ENCODE data around the gene FLAD1. TPM values are rescaled to one million over a fixed set of nuclear protein-coding genes. Genes with fewer than 3 reads are reported as not detected.
A peak's percentile ranks its signal among the peaks of the same experiment; 100 is the strongest.

FLAD1 gene
- total and polyA plus RNA-seq, 2 donors (not counting 3 experiments of a cell fraction or from before 2014, with no cell fraction given), result 42.2 to 59.1 TPM

GRCh38 chr1:154936555-154937084 is 46.5 kb upstream of the FLAD1 start, which contains the start of gene PMVK:
Gene PMVK (minus strand): TSS chr1:154936719. CDS start chr1:154936685, 34 bp downstream.
- peak; percentile 99 for FAIRE-seq
- Histone ChIP-seq H3K4me3 (replicated peaks in 1 of 3; ENCODE audit: insufficient read depth in 1 of 3, low read depth in 1 of 3, low read length in 3 of 3) (peak within 1 kb of the TSS; percentile 26 to 79 (median 55)), H3K4me2 (ENCODE audit: insufficient read depth, low read length) (peak within 1 kb of the TSS; percentile 74), H3K27ac (ENCODE audit: insufficient read depth, low read depth, low read length) (peak within 1 kb of the TSS; percentile 92), H3K9ac (replicated peaks; ENCODE audit: extremely low read depth, insufficient read depth, low read length) (peak within 1 kb of the TSS; percentile 89), H2AFZ (ENCODE audit: low read depth, low read length) (peak within 1 kb of the TSS; percentile 76), H3K9me1 (replicated peaks; ENCODE audit: control insufficient read depth, extremely low read depth, insufficient read depth, low read length) (no peaks in the 10 kb centered on the region), H3K9me3 (replicated peaks; ENCODE audit: control insufficient read depth, insufficient read depth, low read length) (no peaks in the 10 kb centered on the region), H3K36me3 (ENCODE audit: control insufficient read depth in 2 of 2, extremely low read depth in 1 of 2, insufficient read depth in 2 of 2, low read length in 2 of 2) (no peaks in the 10 kb centered on the region), H3K27me3 (ENCODE audit: control insufficient read depth in 2 of 2, insufficient read depth in 2 of 2, low read length in 2 of 2) (no peaks in the 10 kb centered on the region), H3K4me1 (ENCODE audit: control insufficient read depth, extremely low read depth, insufficient read depth, low read length) (peaks cover 8% of the 10 kb centered on the region), H3K79me2 (ENCODE audit: control insufficient read depth, insufficient read depth, low read length) (no peaks in the 10 kb centered on the region), H4K20me1 (replicated peaks; ENCODE audit: control insufficient read depth, extremely low read depth, insufficient read depth, low read length) (no peaks in the 10 kb centered on the region)
- DNase-seq (ENCODE audit: low read depth, low spot score), result peak; percentile 94
- ChIA-PET CTCF (interaction anchor here (0.6 to 2.6 kb wide), 26 partner anchors 9 to 377 kb away, joined by 3 to 18 read pairs (median 4); partner anchors contain the start of genes ADAM15, FLAD1, LENEP and PBXIP1), POLR2A (interaction anchor here (0.5 to 0.9 kb wide), 3 partner anchors 19 to 51 kb away, joined by 3 to 6 read pairs (median 3); partner anchors contain the start of gene PBXIP1)
- dilution Hi-C loops (cut with MboI; ENCODE audit: extremely low pct_ligation_motif_present, low sequenced_read_pairs), result no loop called here
- no peak for TF ChIP-seq JUN (IDR thresholded peaks at IDR 0.05; ENCODE audit: borderline replicate concordance, insufficient read depth, insufficient read length, low read depth)
- TF ChIP-seq MYC (IDR thresholded peaks at IDR 0.05; ENCODE audit: low read depth, low read length), result no peak
- peak; percentile 73 for TF ChIP-seq POLR2A (IDR thresholded peaks at IDR 0.05; ENCODE audit: low read depth, low read length)
- TF ChIP-seq FOS (IDR thresholded peaks at IDR 0.05; ENCODE audit: borderline replicate concordance, insufficient read depth, low read length), result no peak
- TF ChIP-seq CTCF (IDR thresholded peaks at IDR 0.05; ENCODE audit: extremely low read depth in 1 of 2, insufficient read depth in 1 of 2, low read depth in 1 of 2, low read length in 2 of 2), result peak in 1 of 2 donors; percentile 36
- peak; percentile 45 for TF ChIP-seq POLR2AphosphoS5 (IDR thresholded peaks at IDR 0.05; ENCODE audit: insufficient read depth, low read depth, low read length)
- TF ChIP-seq EZH2 (IDR thresholded peaks at IDR 0.05; ENCODE audit: borderline replicate concordance, low read depth, low read length, severe bottlenecking), result no peak
- TF ChIP-seq GATA2 (IDR thresholded peaks at IDR 0.05; ENCODE audit: insufficient read depth, insufficient read length, low read depth, low read length), result no peak
- TF ChIP-seq MAX (IDR thresholded peaks at IDR 0.05; ENCODE audit: insufficient read depth, insufficient read length), result peak; percentile 84
- TSS peak; percentile 72 for BruUV-seq (replicated peaks)
- intact Hi-C loops (cut with micrococcal nuclease), result loop anchor here (1.0 to 2.0 kb wide), 6 partner anchors 18 to 378 kb away; partner anchors contain the start of genes CKS1B, EFNA4, UBE2Q1 and ZBTB7B
